HG03103 (cell line): ENCODE measurements around the gene WNT6.

ENCODE experiments used
- ATAC-seq: cut with Tn5 transposase; IDR thresholded peaks from one replicate; pipeline ENCODE4 v1.9.1; 2021; ENCODE audit warnings: low read depth; ENCODE audit not compliant: unreplicated experiment

The WNT6 gene

DNA sequence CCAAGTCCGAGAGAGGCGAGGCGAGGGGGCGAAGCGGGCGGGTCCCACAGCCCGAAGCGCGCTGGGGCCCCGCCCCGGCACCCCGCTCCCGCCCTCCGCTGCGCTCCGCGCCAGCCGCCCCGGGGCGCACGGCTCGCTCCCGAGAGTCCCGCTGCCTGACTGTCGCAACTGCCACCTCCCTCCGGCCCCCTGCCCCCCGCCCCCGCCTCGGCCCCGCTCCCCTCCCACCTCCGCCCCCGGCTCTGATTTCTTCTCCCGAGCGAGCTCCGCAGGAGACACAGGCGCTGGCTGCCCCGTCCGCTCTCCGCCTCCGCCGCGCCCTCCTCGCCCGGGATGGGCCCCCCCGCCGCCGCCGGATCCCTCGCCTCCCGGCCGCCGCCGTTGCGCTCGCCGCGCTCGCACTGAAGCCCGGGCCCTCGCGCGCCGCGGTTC lies at the start of gene WNT6:
Gene WNT6 (plus strand): TSS at position 250 of the 432 bp plus-strand sequence. CDS start 233 bp downstream, outside the sequence.
- ATAC-seq = no peak

DNA sequence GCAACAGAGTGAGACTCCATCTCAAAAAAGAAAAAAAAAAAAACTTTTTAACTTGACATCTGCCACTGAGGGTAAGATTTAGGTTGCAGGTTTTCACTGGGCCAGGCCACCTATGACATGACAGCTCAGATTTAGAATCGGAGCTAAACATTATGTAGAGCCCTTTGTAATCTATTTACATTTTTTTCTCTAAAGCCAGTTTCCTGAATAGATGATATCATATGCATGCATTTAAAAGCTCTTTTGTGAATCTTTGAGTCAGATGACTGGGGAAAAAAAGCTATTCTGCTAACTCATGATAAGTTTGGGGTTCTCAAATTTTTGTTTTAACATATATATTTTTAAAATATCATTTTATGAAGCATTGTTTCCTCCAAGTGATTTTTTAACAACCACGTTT lies 49.3 kb upstream of the WNT6 start:
- ATAC-seq = no peak

DNA sequence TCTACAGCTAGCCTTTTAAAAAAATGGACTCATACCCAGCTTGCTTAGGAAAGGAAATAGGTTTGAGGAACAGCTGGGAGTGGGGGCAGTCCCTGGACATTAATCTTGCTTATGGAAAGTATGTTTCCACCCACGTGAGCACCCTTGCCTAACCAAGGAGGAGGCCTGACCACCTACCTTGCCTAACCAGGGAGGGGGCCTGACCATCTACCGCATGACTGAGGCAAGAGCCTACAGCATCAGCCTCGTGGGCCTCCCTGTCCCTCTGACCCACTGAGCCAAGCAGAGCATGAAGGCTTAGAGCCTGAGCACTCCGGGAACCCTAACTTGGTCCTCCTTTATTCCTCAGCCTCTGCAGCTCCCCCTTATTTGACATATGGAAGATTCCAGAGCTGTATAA lies 48.2 kb upstream of the WNT6 start:
- ATAC-seq = no peak

DNA sequence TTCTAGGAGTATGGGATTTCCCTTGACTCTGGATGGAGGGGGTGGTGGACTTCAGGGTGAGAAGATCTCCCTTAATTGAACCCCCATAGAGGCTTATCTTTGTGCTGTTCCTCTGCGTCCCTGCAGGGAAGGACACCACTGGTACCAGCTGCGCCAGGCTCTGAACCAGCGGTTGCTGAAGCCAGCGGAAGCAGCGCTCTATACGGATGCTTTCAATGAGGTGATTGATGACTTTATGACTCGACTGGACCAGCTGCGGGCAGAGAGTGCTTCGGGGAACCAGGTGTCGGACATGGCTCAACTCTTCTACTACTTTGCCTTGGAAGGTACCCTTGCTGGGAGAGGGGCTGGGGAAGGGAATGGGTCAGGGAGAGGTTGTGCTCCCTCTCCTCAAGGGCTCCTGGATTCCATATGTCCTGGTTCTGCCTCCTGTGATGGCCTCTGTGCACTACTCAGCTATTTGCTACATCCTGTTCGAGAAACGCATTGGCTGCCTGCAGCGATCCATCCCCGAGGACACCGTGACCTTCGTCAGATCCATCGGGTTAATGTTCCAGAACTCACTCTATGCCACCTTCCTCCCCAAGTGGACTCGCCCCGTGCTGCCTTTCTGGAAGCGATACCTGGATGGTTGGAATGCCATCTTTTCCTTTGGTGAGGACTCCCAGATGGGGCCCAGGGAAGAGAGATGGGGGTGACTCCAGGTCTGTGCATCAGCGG lies 47.3 kb upstream of the WNT6 start:
- ATAC-seq = no peak

DNA sequence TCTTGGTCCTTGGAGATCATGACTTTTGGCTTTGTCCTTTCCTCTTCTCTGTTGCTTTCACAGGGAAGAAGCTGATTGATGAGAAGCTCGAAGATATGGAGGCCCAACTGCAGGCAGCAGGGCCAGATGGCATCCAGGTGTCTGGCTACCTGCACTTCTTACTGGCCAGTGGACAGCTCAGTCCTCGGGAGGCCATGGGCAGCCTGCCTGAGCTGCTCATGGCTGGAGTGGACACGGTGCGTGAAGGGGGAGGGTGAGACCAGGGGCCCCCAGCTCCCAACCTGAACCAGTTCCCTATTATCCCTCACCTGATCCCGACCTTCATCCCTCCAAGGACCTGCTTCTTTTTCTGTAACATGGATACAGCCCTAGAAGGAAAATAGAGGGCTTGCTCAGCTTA lies 46.7 kb upstream of the WNT6 start:
- no peak for ATAC-seq

DNA sequence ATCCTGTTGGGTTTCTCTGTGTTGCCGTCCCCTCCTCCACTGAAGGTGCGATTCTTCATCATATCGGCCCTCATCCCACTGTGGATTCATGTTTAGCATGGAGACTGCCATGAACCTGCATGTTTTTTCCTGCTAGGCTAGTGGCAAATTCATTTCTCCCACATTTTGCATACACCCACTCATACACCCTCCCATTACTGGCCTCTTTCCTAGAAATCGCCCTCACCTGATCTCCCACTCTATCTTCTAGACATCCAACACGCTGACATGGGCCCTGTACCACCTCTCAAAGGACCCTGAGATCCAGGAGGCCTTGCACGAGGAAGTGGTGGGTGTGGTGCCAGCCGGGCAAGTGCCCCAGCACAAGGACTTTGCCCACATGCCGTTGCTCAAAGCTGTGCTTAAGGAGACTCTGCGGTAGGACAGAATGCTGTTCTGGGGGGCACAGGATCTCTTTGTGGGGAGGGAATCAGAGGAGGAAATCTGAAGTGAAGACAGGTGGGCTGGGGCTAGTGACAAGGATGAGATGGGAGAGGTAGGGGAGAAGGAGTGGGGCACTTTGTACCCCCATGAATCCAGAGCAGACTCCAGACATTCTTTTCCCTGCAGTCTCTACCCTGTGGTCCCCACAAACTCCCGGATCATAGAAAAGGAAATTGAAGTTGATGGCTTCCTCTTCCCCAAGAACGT lies 45.7 kb upstream of the WNT6 start:
- no peak for ATAC-seq

DNA sequence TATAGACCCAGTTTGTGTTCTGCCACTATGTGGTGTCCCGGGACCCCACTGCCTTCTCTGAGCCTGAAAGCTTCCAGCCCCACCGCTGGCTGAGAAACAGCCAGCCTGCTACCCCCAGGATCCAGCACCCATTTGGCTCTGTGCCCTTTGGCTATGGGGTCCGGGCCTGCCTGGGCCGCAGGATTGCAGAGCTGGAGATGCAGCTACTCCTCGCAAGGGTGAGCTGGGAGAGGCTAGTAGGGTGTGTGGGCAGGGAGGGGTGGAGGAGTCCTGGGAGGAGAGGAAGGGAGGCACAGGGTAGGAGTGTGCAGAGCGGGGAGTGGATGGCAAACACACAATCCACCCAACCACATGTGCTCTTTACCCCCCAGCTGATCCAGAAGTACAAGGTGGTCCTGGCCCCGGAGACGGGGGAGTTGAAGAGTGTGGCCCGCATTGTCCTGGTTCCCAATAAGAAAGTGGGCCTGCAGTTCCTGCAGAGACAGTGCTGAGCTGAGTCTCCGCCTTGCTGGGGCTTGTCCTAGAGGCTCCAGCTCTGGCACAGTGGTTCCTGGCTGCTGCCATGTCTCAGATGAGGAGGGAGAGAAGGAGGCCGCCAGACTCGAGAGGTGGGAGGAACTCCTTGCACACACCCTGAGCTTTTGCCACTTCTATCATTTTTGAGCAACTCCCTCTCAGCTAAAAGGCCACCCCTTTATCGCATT lies 44.9 kb upstream of the WNT6 start:
- ATAC-seq = no peak

DNA sequence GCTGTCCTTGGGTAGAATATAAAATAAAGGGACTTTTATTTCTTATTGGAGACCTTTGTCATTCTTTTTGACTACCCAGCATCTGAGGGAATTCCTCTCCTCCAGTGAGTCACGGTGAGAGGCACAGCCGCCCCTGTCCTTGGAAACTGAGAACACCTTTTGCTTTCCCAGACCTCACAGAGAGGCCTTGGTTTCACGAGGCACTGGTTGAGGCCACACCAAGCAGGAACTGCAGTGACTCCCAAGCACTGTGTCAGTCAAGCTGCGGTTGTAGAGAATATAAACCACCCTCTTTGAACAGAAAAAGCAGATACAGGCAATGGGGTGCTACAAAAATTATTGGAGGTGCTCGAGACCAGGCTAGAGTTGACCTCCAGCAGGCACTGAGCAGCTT lies 44.4 kb upstream of the WNT6 start:
- no peak for ATAC-seq

DNA sequence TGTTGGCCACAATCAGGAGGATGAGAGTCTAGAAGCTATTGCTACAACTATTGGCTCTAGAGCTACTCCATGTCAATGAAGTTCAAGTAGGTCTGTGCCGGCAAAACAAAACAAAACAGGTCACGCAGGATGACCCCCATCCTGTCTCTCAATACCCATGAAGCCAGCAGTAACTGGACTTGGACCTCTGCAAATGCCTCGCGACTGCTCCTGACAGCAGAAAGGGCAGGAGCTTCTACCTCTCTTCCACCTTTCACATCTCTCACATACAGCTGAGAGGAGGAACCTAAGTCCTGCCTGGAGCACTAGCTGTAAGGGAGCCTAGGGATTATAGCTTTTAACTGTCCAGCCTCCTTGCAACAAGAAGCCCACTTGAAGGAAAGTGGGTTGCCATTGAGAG lies 44.0 kb upstream of the WNT6 start:
- no peak for ATAC-seq

DNA sequence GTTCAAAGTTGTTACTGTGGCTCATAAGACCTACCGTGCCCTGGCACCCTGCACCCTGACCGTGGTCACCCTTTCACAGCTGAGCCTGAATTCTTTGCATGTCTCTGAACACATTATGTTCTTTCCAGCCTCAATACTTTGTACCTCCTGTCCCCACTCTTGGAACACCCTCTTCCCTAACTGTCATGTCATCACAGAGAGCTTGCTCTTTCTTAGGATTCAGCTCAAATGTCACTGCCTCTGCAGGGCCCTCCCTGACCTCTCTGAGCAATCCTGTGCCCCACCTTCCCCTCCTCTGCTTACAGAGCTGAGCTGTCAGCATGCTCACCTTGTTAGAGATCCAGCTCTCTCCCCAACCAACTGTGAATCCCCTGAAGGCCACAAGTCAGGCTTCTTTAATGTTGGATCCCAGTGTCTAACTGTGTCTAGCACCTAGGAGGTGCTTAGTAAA lies 43.0 kb upstream of the WNT6 start:
- ATAC-seq = no peak

DNA sequence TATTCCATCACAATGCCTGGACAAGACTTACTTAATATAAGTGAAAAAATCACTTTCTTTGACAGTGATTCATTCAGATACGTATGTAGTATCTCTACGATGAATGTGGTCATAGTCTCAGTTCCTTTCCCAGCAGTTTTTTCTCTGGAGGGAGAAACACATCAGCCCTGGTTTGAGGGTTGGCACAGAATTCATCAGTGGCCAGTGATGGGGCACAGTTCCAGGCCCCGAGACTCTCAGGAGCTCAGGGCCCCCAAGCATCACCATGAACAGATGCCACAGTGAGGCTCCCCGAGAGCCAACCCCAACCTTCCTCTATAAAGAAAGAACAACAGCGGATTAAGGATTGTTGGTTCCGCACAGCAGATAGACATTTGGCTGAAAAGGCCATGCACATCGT lies 40.5 kb upstream of the WNT6 start:
- ATAC-seq = no peak

DNA sequence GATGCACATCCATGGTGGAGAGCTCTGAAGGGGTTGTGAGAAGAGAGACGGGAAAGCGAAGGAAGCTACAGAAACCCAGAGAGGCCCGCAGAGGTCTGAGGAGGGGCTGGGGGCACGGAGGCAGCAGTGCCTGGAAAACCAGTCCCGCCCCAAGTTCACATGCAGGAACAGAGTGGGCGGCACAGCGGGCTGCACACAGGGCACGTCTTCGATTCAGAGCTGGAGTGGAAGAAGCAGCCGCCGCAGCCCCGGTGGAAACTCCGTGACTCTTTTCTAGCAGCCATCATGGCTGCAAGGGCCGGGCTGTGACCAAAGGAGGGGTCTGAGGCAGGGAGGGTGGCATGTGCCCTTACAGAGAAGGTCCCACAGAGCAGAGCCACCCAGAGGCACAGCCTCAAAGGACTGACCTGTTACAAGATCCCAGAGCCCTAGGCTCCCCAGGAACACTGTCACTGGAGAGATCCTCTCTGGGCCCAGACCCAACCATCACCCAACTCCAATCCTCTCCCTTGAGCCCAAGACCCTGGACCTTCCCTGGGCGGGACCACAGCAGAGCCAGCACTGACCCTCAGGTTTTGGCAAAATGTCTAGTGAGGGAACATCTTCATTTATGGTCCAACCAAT lies 38.7 kb upstream of the WNT6 start:
- ATAC-seq = no peak

DNA sequence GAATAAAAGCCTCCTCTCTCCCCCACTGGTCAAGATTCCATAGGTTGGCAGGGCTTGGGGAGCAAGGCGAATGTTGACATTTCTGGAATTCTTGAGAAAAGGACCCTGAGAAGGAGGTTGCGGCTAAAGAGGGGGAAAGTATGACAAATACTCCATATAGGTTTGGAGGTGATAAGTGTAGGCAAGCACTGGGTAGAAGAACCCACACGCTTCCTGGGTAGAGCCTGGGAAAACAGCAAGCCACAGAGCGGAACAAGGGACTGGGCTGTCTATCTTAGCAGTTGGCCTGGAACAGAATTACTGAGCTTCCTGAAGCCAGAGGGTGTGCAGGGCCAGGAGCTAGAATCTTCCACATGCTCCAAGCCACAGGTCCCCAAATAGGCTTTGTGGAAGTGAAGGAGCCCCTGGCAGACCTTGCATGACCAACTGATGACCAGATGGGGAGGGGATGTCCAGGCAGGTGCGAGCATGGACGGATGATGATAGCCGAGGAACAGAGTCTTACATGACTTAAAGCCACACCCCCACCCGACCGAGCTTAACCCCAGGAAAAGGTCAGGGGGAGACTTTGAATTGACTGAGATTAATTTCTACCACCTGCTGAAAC lies 37.9 kb upstream of the WNT6 start:
- no peak for ATAC-seq

DNA sequence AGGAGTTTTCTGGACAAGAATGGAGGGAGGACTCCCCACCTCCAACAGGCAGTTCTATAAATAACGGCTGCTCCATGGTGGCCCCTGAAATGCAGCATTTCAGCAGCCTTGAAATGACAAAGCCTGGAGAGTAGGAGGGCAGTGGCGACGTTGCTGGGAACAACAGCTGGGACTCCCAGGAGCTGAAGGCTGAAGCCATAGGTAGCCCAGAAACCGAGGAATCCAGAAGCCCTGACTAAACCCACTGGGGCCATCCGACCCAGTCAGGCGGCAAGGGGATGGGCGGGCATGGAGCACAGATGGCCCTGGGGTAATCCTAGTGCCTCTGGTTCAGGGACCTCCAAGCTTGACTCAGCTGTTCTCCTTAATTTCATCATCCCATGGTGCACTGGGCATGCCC lies 37.0 kb upstream of the WNT6 start:
- no peak for ATAC-seq

DNA sequence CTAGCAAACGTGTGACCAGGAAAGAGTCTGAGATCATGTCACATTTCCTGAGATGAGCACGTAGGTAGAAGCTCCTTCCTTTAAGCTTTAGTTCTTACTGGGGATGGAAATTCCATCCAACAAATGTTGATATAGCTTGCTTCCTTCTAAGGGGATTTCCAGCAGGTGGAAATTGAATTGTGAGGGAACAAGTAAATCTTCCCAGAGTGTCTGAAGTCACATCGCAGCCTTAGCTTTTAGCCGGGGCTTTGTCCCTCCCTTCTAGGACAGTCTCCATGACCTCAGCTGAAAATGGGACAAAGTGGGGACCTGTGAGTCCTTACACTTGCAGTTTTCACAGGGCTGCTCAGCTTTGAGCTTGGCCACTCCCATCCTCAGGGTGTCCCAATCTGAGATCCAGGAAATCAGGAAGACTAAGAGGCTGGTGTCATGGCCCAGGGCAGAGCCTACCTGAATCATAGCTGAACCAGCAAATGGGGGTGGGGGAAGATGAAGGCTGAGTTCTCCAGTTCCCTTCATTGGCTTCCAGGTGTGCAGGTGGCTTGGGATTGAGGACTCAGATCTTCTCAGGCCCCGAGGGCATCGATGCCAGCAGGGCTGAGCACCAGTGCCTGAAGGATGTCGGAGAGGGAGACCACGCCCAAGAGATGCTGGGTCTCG lies 36.3 kb upstream of the WNT6 start:
- ATAC-seq = no peak

DNA sequence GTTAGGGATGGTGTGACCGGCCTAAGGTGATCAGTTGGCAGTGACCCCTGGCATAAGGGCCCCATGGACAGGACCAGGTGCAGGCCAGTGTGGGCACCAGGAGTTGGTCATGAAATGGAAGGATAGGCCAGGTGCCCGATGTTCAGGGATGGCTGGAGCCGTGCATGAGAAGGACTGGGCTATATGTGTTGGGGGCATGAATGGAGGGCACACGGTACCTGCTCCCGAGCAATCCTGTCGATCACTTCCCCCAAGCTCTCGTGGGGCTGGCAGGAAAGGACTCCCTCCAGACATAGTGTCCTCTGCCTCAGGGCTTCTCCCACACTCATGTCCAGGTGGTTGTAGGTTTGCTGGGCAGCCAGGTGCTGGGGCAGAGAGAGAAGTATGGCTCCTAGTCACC lies 35.6 kb upstream of the WNT6 start:
- ATAC-seq = no peak

DNA sequence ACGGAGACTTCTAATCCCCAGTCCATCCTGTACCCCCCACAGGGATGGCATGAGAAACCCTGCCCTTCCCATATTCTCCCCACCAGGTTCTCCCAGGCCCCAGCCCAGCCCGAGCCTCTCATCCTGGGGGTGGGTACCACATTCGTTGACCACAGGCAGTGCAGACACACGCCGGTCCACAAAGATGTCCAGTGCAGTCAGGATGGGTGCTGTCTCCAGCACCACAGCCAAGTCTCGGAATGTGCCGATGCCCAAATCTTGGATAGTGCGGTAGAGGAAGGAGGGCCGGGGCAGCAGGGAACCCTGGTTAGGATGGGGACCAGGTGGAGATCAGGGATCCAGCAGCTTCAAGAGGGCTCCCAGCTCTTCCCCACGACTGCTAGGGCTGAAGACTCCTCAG lies 32.8 kb upstream of the WNT6 start:
- ATAC-seq = no peak

DNA sequence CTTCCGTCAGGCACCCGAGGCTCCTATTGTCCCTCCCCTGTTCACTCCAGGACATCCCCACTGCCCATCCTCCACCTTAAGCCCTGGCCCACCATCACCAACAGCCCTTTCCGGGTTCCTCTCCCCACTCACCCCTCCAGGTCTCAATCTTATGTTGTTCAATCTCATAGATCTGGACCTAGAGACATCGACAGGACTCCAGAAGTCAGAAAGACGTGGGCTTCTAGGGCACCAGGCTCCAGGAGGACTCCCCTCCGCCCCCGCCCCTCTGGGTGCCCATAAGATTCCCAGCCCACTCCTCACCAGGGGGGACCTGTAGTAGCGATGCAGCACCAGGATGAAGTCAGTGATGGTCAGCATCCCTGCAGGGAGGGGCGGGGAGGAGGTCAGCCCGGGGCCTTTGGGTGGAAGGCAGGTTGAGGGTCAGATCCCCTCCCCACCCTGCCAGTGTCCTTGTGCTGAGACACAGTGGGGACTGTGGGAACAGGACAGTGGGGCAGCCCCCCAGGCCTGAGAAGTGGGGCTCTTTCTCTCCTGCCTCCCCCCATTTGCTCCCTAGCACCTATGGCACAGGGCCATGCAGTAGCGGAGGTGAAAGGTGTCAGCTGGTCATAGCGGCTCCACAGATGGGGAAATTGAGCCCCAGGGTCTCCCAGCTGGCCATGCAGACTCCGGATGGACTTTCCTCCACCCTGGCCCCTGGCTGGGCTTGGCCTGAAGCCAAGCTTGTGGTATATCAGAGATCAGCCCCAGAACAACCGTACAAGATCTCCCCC lies 31.7 kb upstream of the WNT6 start:
- no peak for ATAC-seq

DNA sequence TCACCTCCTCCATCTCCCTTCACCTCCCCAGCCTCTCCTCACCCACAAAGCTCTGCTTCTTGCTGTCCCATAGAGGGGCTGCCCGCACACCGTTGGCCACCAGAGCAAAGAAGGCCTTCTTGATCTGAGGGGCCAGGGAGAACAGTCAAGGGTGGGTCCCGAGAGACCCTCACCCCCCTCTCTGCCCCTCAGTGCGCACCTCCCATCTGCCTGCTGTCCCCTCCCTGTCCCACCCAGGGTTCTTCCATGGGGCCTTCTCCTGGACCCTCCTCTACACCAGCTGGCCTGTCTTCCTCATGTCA lies 31.2 kb upstream of the WNT6 start:
- no peak for ATAC-seq
